PFSK-1 (cell line): ENCODE measurements around the gene AATF.

Experiments
- FOXP2 ChIP-seq: optimal IDR thresholded peaks from 2 replicates; pipeline ENCODE3; 2011; ENCODE audit warnings: borderline replicate concordance, control low read depth, inconsistent platforms; ENCODE audit not compliant: insufficient read depth; ENCODE audit errors: extremely low read length, extremely low read depth
- POLR2AphosphoS5 ChIP-seq: IDR thresholded peaks from 2 replicates; pipeline ENCODE4 v1.6.1; 2012; ENCODE audit warnings: low read depth, mild to moderate bottlenecking, control low read depth, low read length, moderate library complexity
- REST ChIP-seq, 2 experiments: IDR thresholded peaks; 2 replicates each; pipeline versions ENCODE4 v1.6.1 to v1.8.0; 2011 to 2012; ENCODE audit warnings: low read depth in 2 of 2, low read length in 2 of 2, control low read depth in 1 of 2, inconsistent platforms in 1 of 2, mild to moderate bottlenecking in 1 of 2, moderate library complexity in 1 of 2; ENCODE audit not compliant: insufficient read depth in 1 of 2

GRCh38 chr17:37041932-37042331 is 93.2 kb downstream of the AATF start:
- no peak for TF ChIP-seq REST (IDR thresholded peaks at IDR 0.05; ENCODE audit: insufficient read depth in 1 of 2, low read depth in 2 of 2, low read length in 2 of 2)
- TF ChIP-seq POLR2AphosphoS5 = no peak
- no peak for TF ChIP-seq FOXP2
